RWPE1 (cell line): ENCODE measurements around the gene MAP3K8.

Source experiments
- CTCF ChIA-PET: fragments of 350-600 bp; sonication (Branson Sonifier 250); formaldehyde crosslinking; extraction: SDS; loops from one replicate; lab custom pipeline; 2021; lab: Yijun Ruan, JAX
- POLR2A ChIA-PET: fragments of 400-600 bp; formaldehyde crosslinking; extraction: SDS; loops from one replicate; lab custom pipeline; 2020; ENCODE audit warnings: antibody characterized with exemption; ENCODE audit not compliant: low non-redundant PET; lab: Yijun Ruan, JAX
- DNase-seq: peaks from one replicate; pipeline ENCODE4 v3.0.0; 2012; ENCODE audit warnings: low spot score
- H3K27ac ChIP-seq: fragments of 450-650 bp; 2 replicates; pipeline ENCODE4 v1.5.1; 2017
- TF ChIP-seq, protein P1 (sequence below): fragments of 450-650 bp; conservative IDR thresholded peaks from 2 replicates; pipeline ENCODE4 v1.5.1; 2017; ENCODE audit warnings: low read depth, mild to moderate bottlenecking

Gene MAP3K8

DNA sequence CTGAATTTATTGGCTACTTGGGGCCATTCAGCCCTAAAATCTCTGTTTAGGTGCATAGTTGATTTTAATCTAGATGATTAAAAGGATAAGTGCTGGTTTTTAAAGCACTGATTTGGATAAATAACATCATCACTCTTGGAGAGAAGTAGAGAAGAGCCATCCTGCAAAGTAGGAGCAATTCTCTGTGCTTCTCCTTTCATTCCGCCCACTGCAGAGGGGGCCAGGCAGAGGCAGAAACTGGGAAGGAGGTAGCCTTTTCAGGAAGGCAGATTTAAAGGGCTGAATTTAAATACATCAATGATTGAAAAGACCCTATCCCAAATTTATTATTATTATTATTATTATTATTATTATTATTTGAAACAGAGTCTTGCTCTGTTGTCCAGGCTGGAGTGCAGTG, 14.1 kb downstream of the MAP3K8 start:
- ChIA-PET POLR2A (no interaction called here), CTCF (interaction anchor here (0.8 to 0.9 kb wide), 2 partner anchors 56 to 143 kb away, joined by 3 read pairs; no protein-coding TSS in a partner anchor)
- TF ChIP-seq, protein P1, sequence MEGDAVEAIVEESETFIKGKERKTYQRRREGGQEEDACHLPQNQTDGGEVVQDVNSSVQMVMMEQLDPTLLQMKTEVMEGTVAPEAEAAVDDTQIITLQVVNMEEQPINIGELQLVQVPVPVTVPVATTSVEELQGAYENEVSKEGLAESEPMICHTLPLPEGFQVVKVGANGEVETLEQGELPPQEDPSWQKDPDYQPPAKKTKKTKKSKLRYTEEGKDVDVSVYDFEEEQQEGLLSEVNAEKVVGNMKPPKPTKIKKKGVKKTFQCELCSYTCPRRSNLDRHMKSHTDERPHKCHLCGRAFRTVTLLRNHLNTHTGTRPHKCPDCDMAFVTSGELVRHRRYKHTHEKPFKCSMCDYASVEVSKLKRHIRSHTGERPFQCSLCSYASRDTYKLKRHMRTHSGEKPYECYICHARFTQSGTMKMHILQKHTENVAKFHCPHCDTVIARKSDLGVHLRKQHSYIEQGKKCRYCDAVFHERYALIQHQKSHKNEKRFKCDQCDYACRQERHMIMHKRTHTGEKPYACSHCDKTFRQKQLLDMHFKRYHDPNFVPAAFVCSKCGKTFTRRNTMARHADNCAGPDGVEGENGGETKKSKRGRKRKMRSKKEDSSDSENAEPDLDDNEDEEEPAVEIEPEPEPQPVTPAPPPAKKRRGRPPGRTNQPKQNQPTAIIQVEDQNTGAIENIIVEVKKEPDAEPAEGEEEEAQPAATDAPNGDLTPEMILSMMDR = no peak
- H3K27ac ChIP-seq = no peak overlapping the region
- no peak for DNase-seq

DNA sequence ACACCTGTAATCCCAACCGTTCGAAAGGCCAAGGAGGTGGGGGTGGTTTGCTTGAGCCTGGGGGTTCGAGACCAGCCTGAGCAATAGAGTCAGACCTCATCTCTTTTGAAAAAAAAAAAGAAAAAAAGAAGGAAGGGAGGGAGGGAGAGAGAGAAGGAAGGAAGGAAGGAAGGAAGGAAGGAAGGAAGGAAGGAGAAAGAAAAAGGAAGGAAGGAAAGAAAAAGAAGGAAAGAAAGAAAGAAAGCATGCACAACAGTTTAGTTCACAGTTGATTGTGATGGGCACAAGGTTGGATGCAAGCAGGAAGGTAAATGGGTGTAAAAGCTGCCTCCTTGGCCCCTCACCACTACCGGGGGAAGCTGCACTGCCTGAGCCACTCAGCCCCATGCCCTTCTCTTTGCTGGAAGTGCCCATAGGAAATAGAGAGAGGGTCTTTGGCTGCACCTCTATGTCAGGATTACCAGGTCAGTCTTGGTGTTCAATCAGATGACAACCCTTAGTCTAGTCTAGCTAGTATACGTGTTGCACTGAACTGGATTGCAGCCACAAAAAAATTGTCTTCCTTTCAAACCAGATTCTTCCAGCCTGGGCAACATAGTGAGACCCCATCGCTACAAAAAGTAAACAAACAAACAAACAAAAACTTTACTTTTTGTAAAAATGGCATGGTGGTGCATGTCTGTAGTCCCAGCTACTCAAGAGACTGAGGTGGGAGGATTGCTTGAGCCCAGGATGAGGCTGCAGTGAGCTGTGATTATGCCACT, 20.0 kb downstream of the MAP3K8 start:
- H3K27ac ChIP-seq = peak overlapping the region; percentile 56
- TF ChIP-seq, protein P1 = no peak
- POLR2A ChIA-PET = interaction anchor here (0.6 kb wide), 1 partner anchor 13 kb away, joined by 6 read pairs; no protein-coding TSS in a partner anchor
- no peak for DNase-seq
- CTCF ChIA-PET = no interaction called here

DNA sequence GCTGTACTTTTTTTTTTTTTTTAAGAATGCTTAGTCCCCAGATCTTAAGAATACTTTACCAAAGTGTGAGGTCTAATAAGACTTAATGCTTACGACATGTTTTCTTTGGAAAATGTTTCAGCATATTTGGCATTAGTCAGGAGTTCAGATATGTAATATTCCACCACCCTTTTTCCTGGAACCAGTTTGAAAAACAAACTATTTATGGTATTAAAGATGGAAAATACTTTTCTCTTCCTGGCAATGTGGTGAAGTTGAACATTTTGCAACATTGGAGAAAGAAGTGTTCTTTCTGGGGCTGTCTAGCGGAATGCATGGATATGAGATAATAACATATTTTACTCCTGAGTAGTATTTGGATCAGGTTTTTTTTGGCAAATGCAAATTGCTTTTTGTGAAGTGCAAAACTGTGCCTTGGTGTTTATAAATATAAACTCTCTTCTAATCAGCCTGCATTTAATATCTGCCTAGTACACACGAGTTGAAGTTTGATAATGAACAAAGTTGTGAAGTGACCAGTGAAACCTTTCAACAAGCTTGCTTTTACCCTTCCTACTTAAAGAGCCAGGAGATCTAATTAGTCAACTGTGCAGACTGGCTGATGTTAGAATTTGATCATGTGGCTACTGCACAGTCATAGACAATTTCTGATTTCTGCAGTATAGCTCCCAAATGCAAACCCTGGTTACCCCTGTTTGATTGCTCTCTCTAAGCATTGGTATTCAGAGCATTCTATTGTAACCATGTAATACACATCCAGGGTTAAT, 20.9 kb downstream of the MAP3K8 start:
- H3K27ac ChIP-seq = no peak overlapping the region
- ChIA-PET POLR2A (no interaction called here), CTCF (interaction anchor here (0.6 kb wide), 1 partner anchor 907 kb away, joined by 3 read pairs; no protein-coding TSS in a partner anchor)
- DNase-seq = no peak
- TF ChIP-seq, protein P1 = no peak

GRCh38 chr10:30455816-30456215, 21.8 kb downstream of the MAP3K8 start:
- peak overlapping the region; percentile 61 for H3K27ac ChIP-seq
- CTCF ChIA-PET = no interaction called here
- POLR2A ChIA-PET = no interaction called here
- TF ChIP-seq, protein P1 = no peak
- DNase-seq = no peak

- TF ChIP-seq, protein P1 = no peak
- DNase-seq = no peak
- POLR2A ChIA-PET = interaction anchor here (0.5 kb wide), 1 partner anchor 17 kb away, joined by 3 read pairs; no protein-coding TSS in a partner anchor
- no peak overlapping the region for H3K27ac ChIP-seq
- CTCF ChIA-PET = no interaction called here
These were observed 22.3 kb downstream of the MAP3K8 start for GRCh38 chr10:30456266-30456665.

DNA sequence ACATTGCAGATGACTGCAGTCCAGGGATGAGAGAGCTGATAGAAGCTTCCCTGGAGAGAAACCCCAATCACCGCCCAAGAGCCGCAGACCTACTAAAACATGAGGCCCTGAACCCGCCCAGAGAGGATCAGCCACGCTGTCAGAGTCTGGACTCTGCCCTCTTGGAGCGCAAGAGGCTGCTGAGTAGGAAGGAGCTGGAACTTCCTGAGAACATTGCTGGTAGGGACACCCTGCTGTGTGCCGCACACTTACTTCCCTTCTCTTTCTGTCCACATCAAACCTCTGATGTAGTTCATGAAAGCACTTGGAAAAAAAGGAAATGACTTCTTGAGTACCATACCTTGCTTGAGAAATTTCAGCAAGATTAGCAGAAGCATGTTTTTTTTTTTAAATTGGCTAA, 25.3 kb downstream of the MAP3K8 start:
- no peak overlapping the region for H3K27ac ChIP-seq
- no peak for DNase-seq
- TF ChIP-seq, protein P1 = no peak
- POLR2A ChIA-PET = no interaction called here
- CTCF ChIA-PET = interaction anchor here (0.6 kb wide), 1 partner anchor 8 kb away, joined by 4 read pairs; no protein-coding TSS in a partner anchor
